ENCODE results near the gene C2CD4D. TPM values are rescaled to one million over a fixed set of nuclear protein-coding genes. Genes with fewer than 3 reads are reported as not detected.
A peak's percentile ranks its signal among the peaks of the same experiment; 100 is the strongest.

C2CD4D gene
- total RNA-seq, 2 experiments from 2014 or later = 1.3 to 1.6 TPM

DNA sequence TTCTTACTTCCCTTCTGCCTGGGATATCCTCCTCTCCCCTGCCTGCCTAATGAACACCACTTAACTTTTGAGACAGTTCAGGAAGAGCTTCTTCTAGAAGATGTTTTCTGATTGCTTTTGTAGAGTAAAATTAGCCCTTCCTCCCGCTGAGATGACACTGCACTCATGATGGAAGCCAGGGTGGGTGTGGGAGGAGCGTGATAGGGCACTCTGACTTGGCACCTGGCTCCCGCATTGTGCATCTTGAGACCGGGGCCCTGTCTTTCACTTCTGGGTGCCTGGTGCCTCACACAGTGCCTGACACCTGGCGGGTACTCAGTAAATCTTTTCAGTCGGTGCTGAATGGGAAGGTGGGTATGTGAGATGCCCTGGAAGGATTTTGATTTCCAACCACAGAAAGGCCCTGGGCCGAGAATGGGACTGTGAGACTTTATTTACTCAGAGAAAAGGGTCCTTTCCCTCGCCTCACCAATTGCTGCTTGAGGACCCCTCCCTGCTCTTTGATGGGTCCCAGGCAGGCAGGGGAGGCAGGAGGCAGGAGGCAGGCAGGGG lies 7.1 kb upstream of the C2CD4D start:
- CTCF ChIA-PET = interaction anchor here (1.2 kb wide), 1 partner anchor 12 kb away, joined by 3 read pairs; no protein-coding TSS in a partner anchor
- peak; percentile 40 for ATAC-seq
- POLR2A ChIA-PET = no interaction called here
- Mint-ChIP-seq H3K4me1 (ENCODE audit: low read depth) (peaks cover 26% of the 10 kb centered on the region), H3K4me3 (no peak overlapping the region), H3K27me3 (no peaks in the 10 kb centered on the region), H3K27ac (peak overlapping the region; percentile 36), H3K9me3 (no peaks in the 10 kb centered on the region), H3K36me3 (ENCODE audit: low read depth) (peaks cover 25% of the 10 kb centered on the region)
- no peak for DNase-seq
- no peak for TF ChIP-seq CTCF (IDR thresholded peaks at IDR 0.05)
- intact Hi-C loops (cut with micrococcal nuclease) = no loop called here

GRCh38 chr1:151846062-151846568 lies 6.5 kb upstream of the C2CD4D start:
- peak; percentile 76 for ATAC-seq
- intact Hi-C loops (cut with micrococcal nuclease) = no loop called here
- H3K27ac Mint-ChIP-seq = peak overlapping the region; percentile 36
- POLR2A ChIA-PET = no interaction called here
- no peak for TF ChIP-seq CTCF (IDR thresholded peaks at IDR 0.05)
- peak; percentile 47 for DNase-seq
- CTCF ChIA-PET = interaction anchor here (1.5 kb wide), 1 partner anchor 18 kb away, joined by 3 read pairs; no protein-coding TSS in a partner anchor
- H3K36me3 Mint-ChIP-seq (ENCODE audit: low read depth) = peaks cover 28% of the 10 kb centered on the region
- H3K4me3 Mint-ChIP-seq = no peak overlapping the region
- H3K4me1 Mint-ChIP-seq (ENCODE audit: low read depth) = peaks cover 26% of the 10 kb centered on the region
- H3K27me3 Mint-ChIP-seq = no peaks in the 10 kb centered on the region
- no peaks in the 10 kb centered on the region for H3K9me3 Mint-ChIP-seq

GRCh38 chr1:151843398-151843797 lies 3.8 kb upstream of the C2CD4D start:
- intact Hi-C loops (cut with micrococcal nuclease) = no loop called here
- ChIA-PET CTCF (no interaction called here), POLR2A (interaction anchor here (0.7 kb wide), 1 partner anchor 45 kb away, joined by 3 read pairs; no protein-coding TSS in a partner anchor)
- H3K27ac Mint-ChIP-seq = no peak overlapping the region
- ATAC-seq (no peak), DNase-seq (no peak)
- H3K36me3 Mint-ChIP-seq (ENCODE audit: low read depth) = peaks cover 24% of the 10 kb centered on the region
- no peaks in the 10 kb centered on the region for H3K9me3 Mint-ChIP-seq
- no peak overlapping the region for H3K4me3 Mint-ChIP-seq
- H3K27me3 Mint-ChIP-seq = no peaks in the 10 kb centered on the region
- peaks cover 29% of the 10 kb centered on the region for H3K4me1 Mint-ChIP-seq (ENCODE audit: low read depth)
- no peak for TF ChIP-seq CTCF (IDR thresholded peaks at IDR 0.05)

DNA sequence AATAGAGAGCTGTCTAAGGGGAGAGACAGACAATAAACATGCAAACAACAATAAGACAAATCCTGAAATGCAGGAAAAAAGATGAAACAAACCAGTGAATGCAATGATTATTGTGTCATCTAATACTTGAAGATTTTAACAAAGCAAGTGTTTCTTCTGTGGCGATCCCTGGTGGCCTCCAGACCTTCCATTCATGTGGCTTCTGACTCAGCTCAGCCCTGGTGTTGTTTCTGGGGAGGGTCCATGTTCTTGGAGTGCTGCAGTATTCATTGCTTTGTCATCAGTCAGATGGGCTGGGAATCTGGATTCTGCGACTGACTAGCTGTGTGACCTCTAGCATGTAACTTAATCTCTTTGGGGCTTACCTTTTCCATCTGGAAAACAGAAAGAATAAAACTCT lies 1.5 kb upstream of the C2CD4D start:
- no peak overlapping the region for H3K4me3 Mint-ChIP-seq
- H3K4me1 Mint-ChIP-seq (ENCODE audit: low read depth) = peaks cover 32% of the 10 kb centered on the region
- intact Hi-C loops (cut with micrococcal nuclease) = no loop called here
- no peak for TF ChIP-seq CTCF (IDR thresholded peaks at IDR 0.05)
- H3K27ac Mint-ChIP-seq = no peak overlapping the region
- H3K36me3 Mint-ChIP-seq (ENCODE audit: low read depth) = peaks cover 21% of the 10 kb centered on the region
- no peaks in the 10 kb centered on the region for H3K9me3 Mint-ChIP-seq
- POLR2A ChIA-PET = interaction anchor here (0.6 to 2.9 kb wide), 5 partner anchors 11 to 118 kb away, joined by 3 to 9 read pairs (median 3); partner anchors contain the start of gene MRPL9
- DNase-seq = no peak
- CTCF ChIA-PET = interaction anchor here (1.0 kb wide), 1 partner anchor 7 kb away, joined by 4 read pairs; no protein-coding TSS in a partner anchor
- ATAC-seq = no peak
- H3K27me3 Mint-ChIP-seq = no peaks in the 10 kb centered on the region

DNA sequence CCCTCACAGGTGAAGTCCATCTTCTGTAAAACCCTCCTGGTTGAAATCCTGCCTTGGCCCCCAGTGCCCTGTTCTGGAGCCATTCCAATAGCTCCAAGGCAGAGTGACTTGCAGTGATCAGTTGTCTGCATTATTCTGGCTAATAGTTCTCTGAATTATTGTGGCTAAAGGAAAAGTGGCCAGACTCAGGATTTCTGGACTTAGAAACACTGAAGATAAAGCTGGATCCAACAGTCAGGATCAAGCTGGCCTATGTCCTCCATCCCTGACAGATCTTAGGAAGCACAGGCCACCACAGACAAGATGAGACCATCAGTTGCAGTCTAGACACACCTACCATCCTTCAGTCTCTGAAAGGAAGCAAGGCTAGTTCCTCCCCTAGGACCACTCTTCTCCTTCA lies 801 bp upstream of the C2CD4D start:
- H3K4me1 Mint-ChIP-seq (ENCODE audit: low read depth) = peaks cover 29% of the 10 kb centered on the region
- DNase-seq = no peak
- no peak overlapping the region for H3K27ac Mint-ChIP-seq
- no peaks in the 10 kb centered on the region for H3K27me3 Mint-ChIP-seq
- CTCF ChIA-PET = interaction anchor here (1.0 to 1.5 kb wide), 2 partner anchors 8 to 120 kb away, joined by 4 read pairs; partner anchors contain the start of gene RIIAD1
- ATAC-seq = no peak
- intact Hi-C loops (cut with micrococcal nuclease) = no loop called here
- TF ChIP-seq CTCF (IDR thresholded peaks at IDR 0.05) = no peak
- no peaks in the 10 kb centered on the region for H3K9me3 Mint-ChIP-seq
- peaks cover 17% of the 10 kb centered on the region for H3K36me3 Mint-ChIP-seq (ENCODE audit: low read depth)
- POLR2A ChIA-PET = interaction anchor here (0.6 to 3.0 kb wide), 10 partner anchors 8 to 312 kb away, joined by 3 to 9 read pairs (median 3); partner anchors contain the start of genes MRPL9 and TDRKH
- H3K4me3 Mint-ChIP-seq = peak overlapping the region; percentile 80
